Heart left ventricle (tissue), 13 donors: ENCODE data around the gene FAHD2B.
"Not testable (repeated sequence)": the region's sequence is repeated elsewhere in the genome, so short reads cannot be mapped to it uniquely, and the experiment has no call there.

Experiments
- CTCF ChIP-seq, 12 donors: fragments of 200-600 bp; sonication (generic) in 4 of 12; IDR thresholded peaks; one replicate each; pipeline versions ENCODE4 v1.5.0 to v1.8.0; 2018 to 2022; ENCODE audit warnings: antibody characterized with exemption in 12 of 12, mild to moderate bottlenecking in 5 of 12
- POLR2A ChIP-seq, 2 donors: fragments of 450-650 bp; IDR thresholded peaks; one replicate each; pipeline ENCODE4 v1.6.1; 2017; ENCODE audit warnings: antibody characterized with exemption in 2 of 2, mild to moderate bottlenecking in 2 of 2, moderate library complexity in 2 of 2
- donor health status: ischemic (EF 13 %, LVEDD 7.1; RV severe dilation, severe dysfunction).
- donor health status: DM: no; HTN: yes; CAD: no.
- donor health status: DM: no; HTN: no; CAD: no.
- donor health status: ischemic (EF 25% LVEDD 6.9; RV normal size, moderate dysfunction).
- donor health status: ischemic (EF 25% LVEDD 5.7; RV mildly dilated, moderate dysfunction).
- donor health status: ischemic (EF 35%, LVEDD 5.7; RV mildly dilated, moderate dysfunction).
- donor health status: nonischemic (EF 11% LVEDD 7.7; RV severe dilation, severe dysfunction).
- donor health status: DM: yes; HTN: yes; CAD: no.
- donor health status: PGD.
- donor health status: ischemic (EF 29% LVEDD 5.4; RV normal size, mild dysfunction).
- donor health status: nonischemic (EF 23%, LVEDD 6.1; RV moderate dilation, normal function).

GRCh38 chr2:97046676-97047075 lies 48.0 kb downstream of the FAHD2B start:
- not testable (repeated sequence) for TF ChIP-seq CTCF, POLR2A (IDR thresholded peaks at IDR 0.05)
